GM21786 (cell line): ENCODE data around the gene SPCS3.
"Not testable (repeated sequence)": the region's sequence is repeated elsewhere in the genome, so short reads cannot be mapped to it uniquely, and the experiment has no call there.

Experiments
- ATAC-seq: cut with Tn5 transposase; IDR thresholded peaks from one replicate; pipeline ENCODE4 v1.9.1; 2021; ENCODE audit not compliant: unreplicated experiment

SPCS3 gene

DNA sequence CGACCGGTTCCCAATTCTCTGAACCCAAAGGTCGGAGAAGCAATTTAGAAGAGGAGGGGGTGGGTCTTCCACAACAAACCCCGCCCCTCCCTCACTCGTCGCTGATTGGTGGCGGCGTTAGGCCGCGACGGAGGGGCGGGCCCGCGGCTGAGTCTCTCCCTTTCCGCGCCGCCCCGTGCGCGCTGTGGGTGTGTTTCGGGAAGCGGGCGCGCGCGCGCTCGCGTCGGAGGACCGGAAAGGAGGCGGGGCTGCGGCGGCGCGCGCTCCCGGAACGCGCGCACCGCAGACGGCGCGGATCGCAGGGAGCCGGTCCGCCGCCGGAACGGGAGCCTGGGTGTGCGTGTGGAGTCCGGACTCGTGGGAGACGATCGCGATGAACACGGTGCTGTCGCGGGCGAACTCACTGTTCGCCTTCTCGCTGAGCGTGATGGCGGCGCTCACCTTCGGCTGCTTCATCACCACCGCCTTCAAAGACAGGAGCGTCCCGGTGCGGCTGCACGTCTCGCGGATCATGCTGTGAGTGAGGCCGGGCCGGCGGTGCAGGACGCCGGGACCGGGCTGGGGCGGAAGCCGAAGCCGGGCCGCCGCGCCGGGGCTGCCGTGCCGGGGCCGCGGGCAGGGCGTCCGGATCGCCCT lies at the start of gene SPCS3:
Gene SPCS3, plus strand, starts transcription at position 263 of the 636 bp plus-strand sequence. Its CDS starts 111 bp downstream, at position 374.
- ATAC-seq, result peak; percentile 87

GRCh38 chr4:176270669-176271068 lies 49.1 kb upstream of the SPCS3 start:
- peak; percentile 31 for ATAC-seq

DNA sequence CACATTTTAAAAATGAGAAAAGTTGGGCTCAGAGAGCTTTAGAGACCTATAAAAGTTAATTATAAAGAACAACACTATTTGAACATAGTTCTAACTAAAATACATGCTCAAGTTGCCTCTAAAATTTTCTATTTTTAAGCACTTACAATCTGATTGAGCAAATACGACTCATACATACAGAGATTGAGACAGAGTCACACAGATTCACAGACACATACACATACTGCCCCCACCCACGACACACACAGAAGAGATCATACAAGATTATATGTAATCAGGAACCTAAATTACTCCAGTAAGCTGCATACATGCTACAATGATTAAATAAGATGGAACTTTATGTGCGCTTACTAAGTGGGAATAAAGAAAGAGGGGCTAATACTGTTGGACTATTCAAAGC lies 48.0 kb upstream of the SPCS3 start:
- ATAC-seq, result no peak

DNA sequence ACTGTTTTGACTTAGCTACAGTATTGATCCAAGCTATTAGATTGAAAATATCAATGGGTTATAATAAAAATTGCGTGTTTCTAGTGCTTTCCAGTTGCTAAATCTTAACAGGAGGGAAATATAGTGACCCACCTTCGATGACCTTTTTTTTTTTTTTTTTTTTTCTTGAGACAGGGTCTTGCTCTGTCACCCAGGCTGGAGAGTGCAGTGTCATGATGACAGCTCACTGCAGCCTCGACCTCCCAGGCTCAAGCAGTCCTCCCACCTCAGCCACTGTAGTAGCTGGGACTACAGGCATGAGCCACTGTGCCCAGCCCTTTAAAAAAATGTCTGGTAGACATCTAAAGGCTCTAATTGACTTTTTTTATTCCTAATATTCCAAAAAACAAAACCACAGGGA lies 47.0 kb upstream of the SPCS3 start:
- no peak for ATAC-seq

- ATAC-seq, result no peak
These were observed 46.0 kb upstream of the SPCS3 start for GRCh38 chr4:176273736-176274135.

GRCh38 chr4:176274441-176274840 lies 45.3 kb upstream of the SPCS3 start:
- ATAC-seq, result no peak

GRCh38 chr4:176276710-176277109 lies 43.1 kb upstream of the SPCS3 start:
- no peak for ATAC-seq

GRCh38 chr4:176277162-176277904 lies 42.4 kb upstream of the SPCS3 start:
- ATAC-seq, result peak; percentile 78

- ATAC-seq, result not testable (repeated sequence)
These were observed 40.2 kb upstream of the SPCS3 start for GRCh38 chr4:176279560-176279959.

DNA sequence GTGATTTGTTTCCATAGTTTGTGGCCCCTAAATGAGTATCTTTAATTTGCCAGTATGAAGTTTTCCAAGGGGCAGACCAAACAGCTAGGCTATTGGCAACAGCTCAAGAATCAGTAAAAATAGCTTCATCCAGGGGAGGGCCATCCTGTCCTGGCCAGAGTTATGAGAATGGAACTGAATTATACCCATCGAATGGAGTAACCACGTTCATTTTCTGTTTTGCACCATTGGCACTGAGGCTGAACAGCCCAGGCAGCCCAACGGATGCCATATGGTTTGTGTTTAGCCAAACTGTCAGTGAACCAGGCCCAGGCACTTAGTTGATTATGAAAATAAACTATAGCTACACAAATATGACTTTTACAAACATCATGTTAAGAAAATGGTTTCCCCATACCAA lies 33.0 kb upstream of the SPCS3 start:
- ATAC-seq, result no peak

DNA sequence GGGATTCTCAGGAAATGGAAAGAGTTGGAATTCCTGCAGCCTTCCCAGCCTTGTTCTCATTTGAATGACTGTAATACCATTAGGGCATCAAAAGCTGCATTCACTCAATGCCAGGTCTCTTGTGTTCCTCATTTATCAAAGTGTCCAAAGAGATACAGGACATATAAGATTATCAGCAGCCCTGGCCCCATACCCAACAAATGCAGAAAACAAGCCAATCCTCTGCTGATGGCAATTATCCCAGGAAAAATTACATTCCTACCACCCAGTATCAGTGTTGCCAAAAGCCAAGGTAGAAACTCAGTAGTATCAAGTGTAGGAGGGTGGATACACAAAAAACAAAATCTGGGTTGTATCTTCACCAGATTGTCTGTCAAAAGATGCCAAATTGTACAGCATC lies 32.2 kb upstream of the SPCS3 start:
- ATAC-seq, result no peak

DNA sequence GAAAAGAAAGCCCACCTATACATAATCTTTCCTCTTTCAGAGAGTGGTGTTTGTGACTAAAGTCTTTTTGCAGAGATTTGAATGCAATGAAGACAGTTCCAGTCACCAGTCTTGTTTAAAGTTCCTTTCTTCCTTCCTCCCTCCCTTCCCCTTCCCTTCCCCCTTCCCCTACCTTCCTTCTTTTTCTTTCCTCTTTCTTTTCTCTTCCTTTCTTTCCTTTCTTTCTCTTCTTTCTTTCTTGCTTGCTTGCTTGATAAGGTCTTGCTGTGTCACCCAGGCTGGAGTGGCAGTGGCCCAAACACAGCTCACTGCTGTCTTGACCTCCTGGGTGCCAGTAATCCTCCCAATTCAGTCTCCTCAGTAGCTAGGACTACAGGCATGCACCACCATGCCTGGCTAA lies 31.7 kb upstream of the SPCS3 start:
- ATAC-seq, result no peak

GRCh38 chr4:176289561-176289960 lies 30.2 kb upstream of the SPCS3 start:
- no peak for ATAC-seq

DNA sequence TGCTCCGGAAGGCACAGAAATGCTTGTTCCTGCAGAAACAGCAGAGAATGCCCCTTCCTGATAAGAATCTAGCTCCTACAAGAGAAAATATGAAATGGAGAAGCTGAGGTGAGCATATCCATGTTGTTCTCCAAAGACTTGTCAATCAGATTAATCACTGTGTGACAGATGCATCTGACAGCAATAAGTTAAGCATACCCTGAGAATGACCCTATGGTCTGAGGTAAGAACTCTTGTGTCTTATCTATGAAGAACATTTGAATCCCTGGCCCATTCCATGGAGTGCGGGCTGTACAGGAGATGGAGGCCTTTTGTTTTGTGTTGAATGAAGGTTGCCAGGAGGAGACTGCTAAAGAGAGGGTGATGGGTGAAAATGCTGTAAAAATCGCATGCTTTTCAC lies 29.2 kb upstream of the SPCS3 start:
- no peak for ATAC-seq

- ATAC-seq, result no peak
These were observed 28.0 kb upstream of the SPCS3 start for GRCh38 chr4:176291748-176292147.

DNA sequence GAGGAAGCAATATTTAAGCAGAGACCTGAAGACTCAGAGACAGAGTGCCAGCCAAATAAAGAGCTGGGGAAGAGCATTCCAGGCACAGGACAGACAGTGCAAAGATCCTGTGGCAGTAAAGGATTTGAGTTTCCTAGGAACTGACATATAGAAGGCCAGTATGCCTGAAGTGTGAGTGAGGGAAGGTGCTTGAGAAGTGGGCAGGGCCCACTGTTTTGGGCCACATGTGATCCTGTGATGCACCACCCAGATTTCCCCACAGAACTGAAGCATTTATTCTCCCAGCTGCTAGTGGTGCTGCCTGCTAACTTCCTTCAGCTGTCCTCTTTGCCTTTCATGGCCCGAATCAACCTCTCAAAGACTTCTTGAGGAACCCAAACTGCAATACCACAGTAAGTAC lies 26.8 kb upstream of the SPCS3 start:
- no peak for ATAC-seq

DNA sequence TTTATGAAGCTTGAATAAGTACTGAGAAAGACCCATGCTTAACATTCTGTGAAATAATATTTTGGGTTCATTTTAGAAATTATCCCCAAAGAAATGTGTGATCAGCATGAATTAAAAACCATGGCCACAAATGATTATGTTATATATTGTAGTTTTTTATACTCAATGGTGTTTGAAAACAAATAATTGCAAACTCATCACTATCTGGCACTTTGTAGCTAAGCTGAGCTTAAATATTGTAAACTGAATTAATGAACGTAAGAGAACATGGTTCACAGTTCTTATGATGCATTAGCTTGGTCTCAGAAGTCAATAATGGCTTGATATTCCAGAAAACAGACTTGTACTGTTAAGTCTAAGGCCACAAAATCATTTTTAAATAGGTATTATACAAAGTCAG lies 26.1 kb upstream of the SPCS3 start:
- ATAC-seq, result no peak

- ATAC-seq, result not testable (repeated sequence)
These were observed 23.9 kb upstream of the SPCS3 start for GRCh38 chr4:176295907-176296306.

- no peak for ATAC-seq
These were observed 21.1 kb upstream of the SPCS3 start for GRCh38 chr4:176298664-176299063.

- no peak for ATAC-seq
These were observed 19.7 kb upstream of the SPCS3 start for GRCh38 chr4:176300036-176300435.

DNA sequence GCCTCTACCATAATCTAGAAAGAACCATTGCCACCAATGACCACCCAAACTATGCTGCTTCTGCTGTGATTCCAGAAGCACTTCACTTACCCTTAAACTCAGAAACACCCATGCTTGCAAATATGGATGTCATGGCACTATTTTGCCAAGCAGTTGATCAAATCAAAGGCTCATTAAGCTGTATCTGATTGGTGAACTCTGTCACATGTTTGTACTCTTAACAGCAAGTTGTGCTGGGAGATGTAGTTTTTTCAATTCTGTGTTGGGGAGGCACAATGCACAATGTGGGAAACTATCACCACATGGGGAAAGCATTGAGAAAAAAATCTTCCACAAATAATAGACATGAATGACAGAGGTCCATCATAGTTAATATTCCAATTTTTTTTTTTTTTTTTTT lies 19.2 kb upstream of the SPCS3 start:
- ATAC-seq, result no peak
